WTC11 (cell line): Measurements from ENCODE around the gene ACAD8. TPM values are rescaled to one million over a fixed set of nuclear protein-coding genes. Genes with fewer than 3 reads are reported as not detected.

Experiments used
- ATAC-seq: fragments of 200-7000 bp; cut with Tn5 transposase; 2 replicates; pipeline ENCODE4 v1.10.0; 2021; ENCODE audit warnings: mild to moderate bottlenecking, moderate library complexity
- CTCF ChIA-PET: fragments of 300-600 bp; sonication (Branson Sonifier 250); formaldehyde crosslinking; loops from one replicate; lab custom pipeline; 2021; ENCODE audit warnings: antibody characterized with exemption; lab: Charles Lee
- POLR2A ChIA-PET: fragments of 350-600 bp; sonication (Branson Sonifier 250); formaldehyde crosslinking; loops from one replicate; lab custom pipeline; 2021; ENCODE audit warnings: antibody characterized with exemption; lab: Charles Lee
- DNase-seq: peaks from one replicate; pipeline ENCODE4 v3.0.0; 2021; ENCODE audit warnings: low spot score
- H3K27ac Mint-ChIP-seq: 2 replicates; pipeline ENCODE4 v1.8.0; 2021; ENCODE audit warnings: mixed read lengths
- H3K27me3 Mint-ChIP-seq: 2 replicates; pipeline ENCODE4 v1.8.0; 2021; ENCODE audit warnings: low read depth, mild to moderate bottlenecking, moderate library complexity, mixed read lengths
- H3K36me3 Mint-ChIP-seq: 2 replicates; pipeline ENCODE4 v1.8.0; 2021; ENCODE audit warnings: mixed read lengths
- H3K4me1 Mint-ChIP-seq: 2 replicates; pipeline ENCODE4 v1.8.0; 2022; ENCODE audit warnings: mixed read lengths
- H3K4me3 Mint-ChIP-seq: 2 replicates; pipeline ENCODE4 v1.8.0; 2021; ENCODE audit warnings: mild to moderate bottlenecking, moderate library complexity, mixed read lengths
- H3K9me3 Mint-ChIP-seq: 2 replicates; pipeline ENCODE4 v1.8.0; 2021; ENCODE audit warnings: mixed read lengths
- ATF1 ChIP-seq: sonication (generic); formaldehyde crosslinking; IDR thresholded peaks from 2 replicates; pipeline ENCODE4 v1.8.1; 2023; ENCODE audit warnings: mild to moderate bottlenecking, moderate library complexity, missing genetic modification reagents
- CREB1 ChIP-seq: sonication (generic); formaldehyde crosslinking; IDR thresholded peaks from 2 replicates; pipeline ENCODE4 v1.8.0; 2023; ENCODE audit warnings: mild to moderate bottlenecking, missing genetic modification reagents
- CREM ChIP-seq: sonication (generic); formaldehyde crosslinking; IDR thresholded peaks from 2 replicates; pipeline ENCODE4 v1.8.1; 2022; ENCODE audit warnings: mild to moderate bottlenecking, missing genetic modification reagents, moderate library complexity
- ETV6 ChIP-seq: sonication (generic); formaldehyde crosslinking; IDR thresholded peaks from 2 replicates; pipeline ENCODE4 v1.8.1; 2022; ENCODE audit warnings: mild to moderate bottlenecking, missing genetic modification reagents
- FOXJ3 ChIP-seq: sonication (generic); formaldehyde crosslinking; IDR thresholded peaks from 2 replicates; pipeline ENCODE4 v1.9.0; 2021; ENCODE audit warnings: missing genetic modification reagents, mild to moderate bottlenecking, borderline replicate concordance
- HMGXB4 ChIP-seq: sonication (generic); formaldehyde crosslinking; IDR thresholded peaks from 2 replicates; pipeline ENCODE4 v1.8.1; 2023; ENCODE audit warnings: mild to moderate bottlenecking, moderate library complexity, missing genetic modification reagents
- NFATC4 ChIP-seq: fragments of 250-450 bp; sonication (Bioruptor Pico); IDR thresholded peaks from 2 replicates; pipeline ENCODE4 v1.9.0; 2021; ENCODE audit warnings: mild to moderate bottlenecking
- NFYB ChIP-seq: sonication (generic); formaldehyde crosslinking; conservative IDR thresholded peaks from 2 replicates; pipeline ENCODE4 v1.8.0; 2022; ENCODE audit warnings: low read depth, missing genetic modification reagents
- NR2C2 ChIP-seq: sonication (generic); formaldehyde crosslinking; IDR thresholded peaks from 2 replicates; pipeline ENCODE4 v1.8.0; 2022; ENCODE audit warnings: mild to moderate bottlenecking, missing genetic modification reagents
- PRDM15 ChIP-seq: sonication (generic); formaldehyde crosslinking; IDR thresholded peaks from 2 replicates; pipeline ENCODE4 v1.8.0; 2022; ENCODE audit warnings: missing genetic modification reagents
- RORB ChIP-seq: fragments of 250-450 bp; sonication (Bioruptor Pico); IDR thresholded peaks from 2 replicates; pipeline ENCODE4 v1.9.0; 2021; ENCODE audit warnings: mild to moderate bottlenecking
- SMAD3 ChIP-seq: sonication (generic); formaldehyde crosslinking; IDR thresholded peaks from 2 replicates; pipeline ENCODE4 v1.8.0; 2022; ENCODE audit warnings: missing genetic modification reagents, mild to moderate bottlenecking, borderline replicate concordance
- SOX15 ChIP-seq: fragments of 250-450 bp; sonication (Bioruptor Pico); IDR thresholded peaks from 2 replicates; pipeline ENCODE4 v1.9.0; 2021; ENCODE audit warnings: mild to moderate bottlenecking
- SP1 ChIP-seq: sonication (generic); formaldehyde crosslinking; conservative IDR thresholded peaks from 2 replicates; pipeline ENCODE4 v1.8.1; 2022; ENCODE audit warnings: missing genetic modification reagents
- TCF7 ChIP-seq: sonication (generic); formaldehyde crosslinking; IDR thresholded peaks from 2 replicates; pipeline ENCODE4 v1.8.0; 2022; ENCODE audit warnings: mild to moderate bottlenecking, low read depth, missing genetic modification reagents, moderate library complexity
- TEAD1 ChIP-seq: sonication (generic); formaldehyde crosslinking; IDR thresholded peaks from 2 replicates; pipeline ENCODE4 v1.8.0; 2022; ENCODE audit warnings: mild to moderate bottlenecking, missing genetic modification reagents
- TP53 ChIP-seq: sonication (generic); formaldehyde crosslinking; IDR thresholded peaks from 2 replicates; pipeline ENCODE4 v1.8.1; 2023; ENCODE audit warnings: mild to moderate bottlenecking, missing genetic modification reagents
- USF2 ChIP-seq: sonication (generic); formaldehyde crosslinking; IDR thresholded peaks from 2 replicates; pipeline ENCODE4 v1.8.1; 2023; ENCODE audit warnings: mild to moderate bottlenecking, missing genetic modification reagents, moderate library complexity
- ZBTB21 ChIP-seq: sonication (generic); formaldehyde crosslinking; IDR thresholded peaks from 2 replicates; pipeline ENCODE4 v1.8.1; 2023; ENCODE audit warnings: mild to moderate bottlenecking, missing genetic modification reagents, borderline replicate concordance
- ZNF121 ChIP-seq: sonication (generic); formaldehyde crosslinking; IDR thresholded peaks from 2 replicates; pipeline ENCODE4 v1.8.0; 2023; ENCODE audit warnings: missing genetic modification reagents
- ZNF232 ChIP-seq: sonication (generic); formaldehyde crosslinking; IDR thresholded peaks from 2 replicates; pipeline ENCODE4 v1.8.0; 2022; ENCODE audit warnings: mild to moderate bottlenecking, missing genetic modification reagents
- ZNF281 ChIP-seq: sonication (generic); formaldehyde crosslinking; IDR thresholded peaks from 2 replicates; pipeline ENCODE4 v1.8.0; 2023; ENCODE audit warnings: mild to moderate bottlenecking, missing genetic modification reagents
- ZNF317 ChIP-seq: sonication (generic); formaldehyde crosslinking; IDR thresholded peaks from 2 replicates; pipeline ENCODE4 v1.8.1; 2023; ENCODE audit warnings: low read depth, mild to moderate bottlenecking, moderate library complexity, missing genetic modification reagents, borderline replicate concordance
- ZNF423 ChIP-seq: fragments of 250-450 bp; sonication (Bioruptor Pico); IDR thresholded peaks from 2 replicates; pipeline ENCODE4 v2.1.2; 2022; ENCODE audit warnings: mild to moderate bottlenecking, moderate library complexity
- ZNF671 ChIP-seq: fragments of 250-450 bp; sonication (Bioruptor Pico); IDR thresholded peaks from 2 replicates; pipeline ENCODE4 v1.8.0; 2021; ENCODE audit warnings: mild to moderate bottlenecking
- total RNA-seq: library from RNA; stranded (reverse); gene quantifications from 3 replicates; pipeline ENCODE4 v1.2.3, GENCODE V29; 2021

Gene ACAD8
- total RNA-seq, 1 experiment from 2014 or later = 55.2 TPM

GRCh38 chr11:134272381-134273316 lies 19.3 kb downstream of the ACAD8 start (continued):
- TF ChIP-seq ZNF281 (CRISPR knock-in tag) = peak; percentile 42; the same call in 1 of the 2 replicates
- peak; percentile 46 for TF ChIP-seq SP1 (CRISPR knock-in tag)
- TF ChIP-seq TEAD1 = peak; percentile 57; the same call in 1 of the 2 replicates
- peak; percentile 88; the same call in 1 of the 2 replicates for TF ChIP-seq ZNF423 (CRISPR knock-in tag)
- TF ChIP-seq ZNF232 (CRISPR knock-in tag) = peak; percentile 57; the same call in 1 of the 2 replicates
- TF ChIP-seq SMAD3 (CRISPR knock-in tag) = peak; percentile 62; the same call in 1 of the 2 replicates
- TF ChIP-seq HMGXB4 = no peak
- no peak for TF ChIP-seq NR2C2 (CRISPR knock-in tag)
- TF ChIP-seq ZNF121 (CRISPR knock-in tag) = no peak
- no peak for TF ChIP-seq ZNF671 (CRISPR knock-in tag)
- TF ChIP-seq TCF7 (CRISPR knock-in tag) = no peak
- TF ChIP-seq ZNF317 = no peak
- no peak; the same call in 1 of the 2 replicates for TF ChIP-seq ZBTB21
- no peak for TF ChIP-seq CREB1 (CRISPR knock-in tag)
- peak; percentile 92; the same call in 1 of the 2 replicates for TF ChIP-seq ETV6
- TF ChIP-seq PRDM15 (CRISPR knock-in tag) = no peak
- TF ChIP-seq NFATC4 (CRISPR knock-in tag) = no peak
- no peak for TF ChIP-seq FOXJ3 (CRISPR knock-in tag)

- Mint-ChIP-seq H3K27me3 (no peaks in the 10 kb centered on the region), H3K4me3 (peak overlapping the region; percentile 98)
- POLR2A ChIA-PET = interaction anchor here (0.8 to 1.3 kb wide), 2 partner anchors 9 to 19 kb away, joined by 3 read pairs; partner anchors contain the start of gene ACAD8
Measured at GRCh38 chr11:134273317-134273712, 19.9 kb downstream of the ACAD8 start.

More at GRCh38 chr11:134273317-134273712, 19.9 kb downstream of the ACAD8 start:
- H3K27ac Mint-ChIP-seq = peak overlapping the region; percentile 99
- no peak; the same call in 1 of the 2 replicates for ATAC-seq
- no peak for DNase-seq
- no peak for TF ChIP-seq ATF1
- no peak for TF ChIP-seq RORB
- TF ChIP-seq USF2 (CRISPR knock-in tag) = no peak
- TF ChIP-seq ZNF423 (CRISPR knock-in tag) = no peak
- TF ChIP-seq CREM (CRISPR knock-in tag) = no peak
- no peak for TF ChIP-seq TP53 (CRISPR knock-in tag)
- TF ChIP-seq SOX15 = no peak
- no peak for TF ChIP-seq NFYB (CRISPR knock-in tag)
- peaks cover 7% of the 10 kb centered on the region; the same call in 1 of the 2 replicates for H3K36me3 Mint-ChIP-seq
- CTCF ChIA-PET = interaction anchor here (1.3 to 3.6 kb wide), 5 partner anchors 11 to 86 kb away, joined by 4 to 46 read pairs (median 4); partner anchors contain the start of genes ACAD8, GLB1L2, THYN1 and VPS26B
- H3K4me1 Mint-ChIP-seq = peaks cover 64% of the 10 kb centered on the region
- H3K9me3 Mint-ChIP-seq = no peaks in the 10 kb centered on the region
